OCI-LY7 (cell line): ENCODE results near the gene IL6R.

Source experiments
- CTCF ChIP-seq: fragments of 200-600 bp; sonication (generic); conservative IDR thresholded peaks from 2 replicates; pipeline ENCODE4 v1.5.1; 2014; ENCODE audit warnings: mild to moderate bottlenecking, antibody characterized with exemption, low read length, moderate library complexity, mixed read lengths
- EZH2phosphoT487 ChIP-seq: fragments of 200-600 bp; sonication (generic); IDR thresholded peaks from 2 replicates; pipeline ENCODE4 v1.6.1; 2018; ENCODE audit warnings: low read depth, borderline replicate concordance, mild to moderate bottlenecking, mixed run types, antibody characterized with exemption, low read length, moderate library complexity, mixed read lengths

DNA sequence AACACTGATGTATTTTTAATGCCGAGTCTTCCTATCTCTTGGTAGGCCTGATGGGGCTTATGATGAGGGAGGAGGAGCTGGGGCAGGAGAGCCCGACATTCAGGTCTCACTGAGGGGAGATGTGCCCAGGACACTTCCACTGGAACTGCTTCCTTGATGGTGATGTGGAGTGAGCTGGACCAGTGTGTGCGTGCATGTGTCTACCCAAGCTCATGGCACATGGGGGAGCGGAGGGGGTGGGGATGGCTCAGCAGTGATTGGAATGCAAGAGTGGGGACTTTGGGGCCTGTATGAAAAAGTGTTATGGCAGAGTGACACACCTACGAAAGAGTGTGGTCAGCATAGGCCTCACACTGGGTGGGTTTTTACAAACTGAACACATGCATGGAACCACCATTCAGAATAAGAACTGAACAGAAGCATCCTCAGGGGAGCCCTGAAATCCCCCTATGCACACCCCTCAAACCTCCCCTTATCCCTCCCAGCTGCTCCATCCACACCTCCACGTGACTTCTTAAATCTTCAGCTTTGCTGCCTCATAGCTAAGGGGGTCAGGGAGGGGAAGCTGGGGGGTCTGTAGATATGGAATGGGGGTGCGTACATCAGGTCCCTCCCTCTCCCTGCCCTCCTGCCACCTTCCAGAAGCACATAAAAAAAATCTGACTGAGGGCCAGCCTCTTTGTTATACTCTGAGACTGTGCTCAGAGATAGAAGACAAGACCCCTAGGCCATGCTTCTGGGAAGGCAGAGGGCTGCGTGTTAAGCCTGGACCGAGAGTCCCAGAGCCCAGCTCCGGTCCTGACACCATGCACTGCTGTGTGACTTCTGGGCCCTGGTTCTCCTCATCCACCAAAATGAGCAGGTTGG, 11.6 kb downstream of the IL6R start:
- TF ChIP-seq CTCF (no peak), EZH2phosphoT487 (no peak)
